Fibroblast of mammary gland (primary cell): ENCODE data around the gene SH3RF3.

Source experiments
- DNase-seq: peaks from one replicate; pipeline ENCODE4 v3.0.0-alpha.2; 2010; ENCODE audit warnings: low read depth
- H3K4me3 ChIP-seq: 2 replicates; pipeline ENCODE4 v1.5.1; 2011; ENCODE audit warnings: low read depth, mild to moderate bottlenecking, low read length, moderate library complexity; ENCODE audit not compliant: control insufficient read depth
- TF ChIP-seq, protein P1 (sequence below): conservative IDR thresholded peaks from 2 replicates; pipeline ENCODE4 v1.5.1; 2011; ENCODE audit warnings: low read depth, low read length, inconsistent platforms; ENCODE audit not compliant: control insufficient read depth, insufficient read depth

Gene SH3RF3

GRCh38 chr2:109457366-109457765 lies 328.4 kb downstream of the SH3RF3 start:
- DNase-seq: peak; percentile 7
- TF ChIP-seq, protein P1, sequence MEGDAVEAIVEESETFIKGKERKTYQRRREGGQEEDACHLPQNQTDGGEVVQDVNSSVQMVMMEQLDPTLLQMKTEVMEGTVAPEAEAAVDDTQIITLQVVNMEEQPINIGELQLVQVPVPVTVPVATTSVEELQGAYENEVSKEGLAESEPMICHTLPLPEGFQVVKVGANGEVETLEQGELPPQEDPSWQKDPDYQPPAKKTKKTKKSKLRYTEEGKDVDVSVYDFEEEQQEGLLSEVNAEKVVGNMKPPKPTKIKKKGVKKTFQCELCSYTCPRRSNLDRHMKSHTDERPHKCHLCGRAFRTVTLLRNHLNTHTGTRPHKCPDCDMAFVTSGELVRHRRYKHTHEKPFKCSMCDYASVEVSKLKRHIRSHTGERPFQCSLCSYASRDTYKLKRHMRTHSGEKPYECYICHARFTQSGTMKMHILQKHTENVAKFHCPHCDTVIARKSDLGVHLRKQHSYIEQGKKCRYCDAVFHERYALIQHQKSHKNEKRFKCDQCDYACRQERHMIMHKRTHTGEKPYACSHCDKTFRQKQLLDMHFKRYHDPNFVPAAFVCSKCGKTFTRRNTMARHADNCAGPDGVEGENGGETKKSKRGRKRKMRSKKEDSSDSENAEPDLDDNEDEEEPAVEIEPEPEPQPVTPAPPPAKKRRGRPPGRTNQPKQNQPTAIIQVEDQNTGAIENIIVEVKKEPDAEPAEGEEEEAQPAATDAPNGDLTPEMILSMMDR: no peak
- no peak overlapping the region for H3K4me3 ChIP-seq

DNA sequence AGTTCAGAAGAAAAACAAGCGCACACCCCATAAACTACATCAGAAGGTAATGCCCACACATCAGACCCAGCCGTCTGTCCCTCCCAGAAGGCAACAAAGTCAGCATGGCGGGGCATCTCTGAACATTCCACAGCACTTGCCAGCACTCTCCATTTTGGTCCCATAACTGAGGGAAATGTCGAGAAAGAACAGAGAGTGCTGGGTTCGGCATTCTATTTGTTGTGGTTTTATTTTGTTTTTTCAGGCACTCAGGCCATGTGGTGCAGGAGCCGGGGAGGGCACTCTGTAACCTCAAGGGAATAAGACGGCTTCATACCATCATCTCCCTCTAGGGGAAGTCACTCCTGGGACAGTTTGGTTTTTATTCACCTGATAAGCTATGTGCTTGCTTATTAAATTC lies 328.8 kb downstream of the SH3RF3 start:
- TF ChIP-seq, protein P1: no peak
- H3K4me3 ChIP-seq: no peak overlapping the region
- DNase-seq: no peak

- no peak for DNase-seq
- H3K4me3 ChIP-seq: no peak overlapping the region
- TF ChIP-seq, protein P1: no peak
Measured at GRCh38 chr2:109458512-109458911, 329.5 kb downstream of the SH3RF3 start.

GRCh38 chr2:109459485-109459884 lies 330.5 kb downstream of the SH3RF3 start:
- TF ChIP-seq, protein P1: no peak
- H3K4me3 ChIP-seq: no peak overlapping the region
- DNase-seq: no peak

DNA sequence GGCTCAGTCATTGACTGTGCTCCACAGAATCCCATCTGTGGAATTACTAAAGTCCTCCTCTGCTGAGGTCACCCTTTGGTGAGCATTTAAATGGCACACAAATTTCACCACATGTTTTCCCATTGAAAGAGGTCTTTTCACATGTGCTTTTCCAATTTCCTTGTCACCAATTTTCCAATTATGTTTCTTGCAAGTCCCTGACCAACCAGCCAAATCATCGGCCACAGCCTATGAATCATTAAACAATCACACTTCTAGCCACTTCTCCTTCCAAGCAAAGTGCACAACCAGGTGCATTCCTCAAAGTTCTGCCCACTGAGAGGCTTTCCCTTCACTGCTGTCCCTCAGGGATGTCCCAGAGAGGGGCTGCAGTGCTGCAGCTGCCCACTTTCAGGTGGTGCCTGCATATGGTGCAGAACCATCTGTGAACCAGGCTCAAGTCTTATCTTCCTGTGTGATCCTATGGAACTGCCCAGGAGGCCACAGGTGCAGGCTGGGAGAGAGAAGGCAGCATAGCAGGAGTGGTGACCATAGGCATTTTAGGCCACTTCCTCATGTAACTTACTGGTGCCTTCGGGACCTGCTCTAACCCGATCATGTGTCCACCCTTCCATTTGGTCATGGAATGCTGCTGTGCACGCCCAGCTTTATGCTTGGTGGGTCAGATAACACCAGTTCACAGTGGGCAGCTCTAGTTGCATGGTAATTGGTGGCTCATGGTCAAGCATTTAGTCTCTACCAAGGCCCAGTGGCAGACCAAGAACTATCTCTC lies 331.7 kb downstream of the SH3RF3 start:
- no peak for DNase-seq

GRCh38 chr2:109463236-109463635 lies 334.2 kb downstream of the SH3RF3 start:
- TF ChIP-seq, protein P1: no peak
- no peak for DNase-seq
- H3K4me3 ChIP-seq: no peak overlapping the region

More for the DNA sequence above, 331.7 kb downstream of the SH3RF3 start:
- H3K4me3 ChIP-seq: no peak overlapping the region
- TF ChIP-seq, protein P1: no peak
